HepG2 (cell line): Measurements from ENCODE around the gene SLC5A10. TPM values are rescaled to one million over a fixed set of nuclear protein-coding genes. Genes with fewer than 3 reads are reported as not detected.
A peak's percentile ranks its signal among the peaks of the same experiment; 100 is the strongest.

ENCODE experiments used
- ASH2L ChIP-seq: fragments of 300-600, 200-600 bp; sonication (generic); IDR thresholded peaks from 2 replicates; pipeline ENCODE4 v1.7.0; 2017; ENCODE audit warnings: low read depth, mild to moderate bottlenecking, moderate library complexity, mixed read lengths, low read length; ENCODE audit not compliant: insufficient read length
- ATAD3A ChIP-seq: sonication (generic); formaldehyde crosslinking; IDR thresholded peaks from 2 replicates; pipeline ENCODE4 v1.4.0; 2020; ENCODE audit warnings: missing genetic modification reagents
- ATF6 ChIP-seq: sonication (generic); formaldehyde crosslinking; conservative IDR thresholded peaks from 2 replicates; pipeline ENCODE4 v1.4.0; 2020; ENCODE audit warnings: missing genetic modification reagents
- MAFF ChIP-seq: IDR thresholded peaks from 2 replicates; pipeline ENCODE4 v1.6.1; 2011; ENCODE audit warnings: low read depth, low read length, improper control_type of control experiment
- MED1 ChIP-seq: sonication (generic); formaldehyde crosslinking; IDR thresholded peaks from 2 replicates; pipeline ENCODE4 v1.4.0; 2020; ENCODE audit warnings: missing genetic modification reagents
- MLLT10 ChIP-seq: sonication (generic); formaldehyde crosslinking; IDR thresholded peaks from 2 replicates; pipeline ENCODE4 v1.4.0; 2020; ENCODE audit warnings: missing genetic modification reagents
- PLRG1 ChIP-seq: fragments of 450-650 bp; conservative IDR thresholded peaks from 2 replicates; pipeline ENCODE4 v1.6.1; 2016
- POGZ ChIP-seq: sonication (generic); formaldehyde crosslinking; IDR thresholded peaks from 2 replicates; pipeline ENCODE4 v1.4.0; 2020; ENCODE audit warnings: mild to moderate bottlenecking, missing genetic modification reagents
- SIX1 ChIP-seq: sonication (generic); formaldehyde crosslinking; IDR thresholded peaks from 2 replicates; pipeline ENCODE4 v1.4.0; 2020; ENCODE audit warnings: missing genetic modification reagents, borderline replicate concordance
- SMAD9 ChIP-seq: sonication (generic); formaldehyde crosslinking; IDR thresholded peaks from 2 replicates; pipeline ENCODE4 v1.5.1; 2020; ENCODE audit warnings: mild to moderate bottlenecking, missing genetic modification reagents
- STAT5B ChIP-seq: sonication (generic); formaldehyde crosslinking; IDR thresholded peaks from 2 replicates; pipeline ENCODE4 v1.4.0; 2020; ENCODE audit warnings: missing genetic modification reagents
- USF2 ChIP-seq, 2 experiments: sonication (generic) in 1 of 2; formaldehyde crosslinking in 1 of 2; IDR thresholded peaks; 2 replicates each; pipeline versions ENCODE4 v1.5.1 to v1.6.1; 2011 to 2020; ENCODE audit warnings: borderline replicate concordance in 1 of 2, low read depth in 1 of 2, low read length in 1 of 2, mild to moderate bottlenecking in 1 of 2, missing genetic modification reagents in 1 of 2, moderate library complexity in 1 of 2
- ZBTB1 ChIP-seq: sonication (generic); formaldehyde crosslinking; IDR thresholded peaks from 2 replicates; pipeline ENCODE4 v1.4.0; 2020; ENCODE audit warnings: missing genetic modification reagents, borderline replicate concordance
- ZC3H13 ChIP-seq: sonication (generic); formaldehyde crosslinking; IDR thresholded peaks from 2 replicates; pipeline ENCODE4 v1.8.1; 2023; ENCODE audit warnings: mild to moderate bottlenecking, missing genetic modification reagents, moderate library complexity
- ZFYVE20 ChIP-seq: sonication (generic); formaldehyde crosslinking; IDR thresholded peaks from 2 replicates; pipeline ENCODE4 v1.8.0; 2023; ENCODE audit warnings: low read depth, mild to moderate bottlenecking, moderate library complexity, missing genetic modification reagents, borderline replicate concordance
- ZMYM3 ChIP-seq: sonication (generic); formaldehyde crosslinking; IDR thresholded peaks from 2 replicates; pipeline ENCODE4 v1.5.1; 2020; ENCODE audit warnings: mild to moderate bottlenecking, missing genetic modification reagents
- ZNF24 ChIP-seq: fragments of 450-650 bp; IDR thresholded peaks from 2 replicates; pipeline ENCODE4 v1.6.1; 2017; ENCODE audit warnings: antibody characterized with exemption, mild to moderate bottlenecking
- ZNF558 ChIP-seq: sonication (generic); formaldehyde crosslinking; IDR thresholded peaks from 2 replicates; pipeline ENCODE4 v1.9.0; 2022; ENCODE audit warnings: mild to moderate bottlenecking, missing genetic modification reagents, borderline replicate concordance
- ZNF644 ChIP-seq: IDR thresholded peaks from 2 replicates; pipeline ENCODE4 v1.6.1; 2016; ENCODE audit warnings: low read depth
- ZNF652 ChIP-seq: IDR thresholded peaks from 2 replicates; pipeline ENCODE4 v1.6.1; 2016; ENCODE audit warnings: low read depth, borderline replicate concordance
- polyA plus RNA-seq, 8 experiments: library from polyadenylated mRNA; depleted of rRNA in 3 of 8; stranded (reverse) in 7 of 8; unstranded in 1 of 8; fragments of >200 nt; fragmentation: Illumina TruSeq in 4 of 8; extraction: Trizol in 4 of 8; gene quantifications; 2 replicates each; pipeline versions ENCODE4 v1.2.1 to v1.2.3, GENCODE V29; 2011 to 2016; ENCODE audit warnings: low read depth in 4 of 8, missing spikeins in 1 of 8, mixed read lengths in 1 of 8; ENCODE audit not compliant: insufficient read depth in 1 of 8
- total RNA-seq, 5 experiments: library from RNA; depleted of rRNA; stranded (reverse); fragments of >200 nt; fragmentation: Illumina TruSeq; extraction: Trizol; gene quantifications; 2 replicates each; pipeline ENCODE4 v1.2.3, GENCODE V29; 2016; ENCODE audit warnings: low read depth in 1 of 5
- TF ChIP-seq, protein P1 (sequence below): IDR thresholded peaks from 2 replicates; pipeline ENCODE4 v1.6.1; 2016; ENCODE audit warnings: low read depth
- TF ChIP-seq, protein P2 (sequence below): sonication (generic); formaldehyde crosslinking; IDR thresholded peaks from 2 replicates; pipeline ENCODE4 v1.5.0; 2020; ENCODE audit warnings: missing genetic modification reagents, mild to moderate bottlenecking, borderline replicate concordance

The SLC5A10 gene
- total and polyA plus RNA-seq, 2 of the 13 experiments (the other 11 are each of a cell fraction or from before 2014, with no cell fraction given) = 0.05 TPM; not detected in 1

- TF ChIP-seq USF2 (IDR thresholded peaks at IDR 0.05; ENCODE audit: low read depth, low read length) (no peak), USF2 (CRISPR knock-in tag; IDR thresholded peaks at IDR 0.05; ENCODE audit: borderline replicate concordance) (no peak), SMAD9 (CRISPR knock-in tag) (no peak), ATF6 (CRISPR knock-in tag) (no peak; the same call in 1 of the 2 replicates), MED1 (peak; percentile 90), PLRG1 (no peak), ASH2L (no peak), STAT5B (CRISPR knock-in tag) (no peak), POGZ (CRISPR knock-in tag) (no peak), MAFF (no peak), ZBTB1 (CRISPR knock-in tag) (no peak), ATAD3A (CRISPR knock-in tag) (no peak), ZNF558 (no peak), ZFYVE20 (CRISPR knock-in tag) (no peak), ZMYM3 (CRISPR knock-in tag) (peak; percentile 89), ZNF24 (no peak), SIX1 (peak; percentile 64; the same call in 1 of the 2 replicates), MLLT10 (no peak), ZNF652 (CRISPR knock-in tag) (no peak), ZC3H13 (CRISPR knock-in tag) (no peak), ZNF644 (CRISPR knock-in tag) (no peak)
- TF ChIP-seq, protein P1, sequence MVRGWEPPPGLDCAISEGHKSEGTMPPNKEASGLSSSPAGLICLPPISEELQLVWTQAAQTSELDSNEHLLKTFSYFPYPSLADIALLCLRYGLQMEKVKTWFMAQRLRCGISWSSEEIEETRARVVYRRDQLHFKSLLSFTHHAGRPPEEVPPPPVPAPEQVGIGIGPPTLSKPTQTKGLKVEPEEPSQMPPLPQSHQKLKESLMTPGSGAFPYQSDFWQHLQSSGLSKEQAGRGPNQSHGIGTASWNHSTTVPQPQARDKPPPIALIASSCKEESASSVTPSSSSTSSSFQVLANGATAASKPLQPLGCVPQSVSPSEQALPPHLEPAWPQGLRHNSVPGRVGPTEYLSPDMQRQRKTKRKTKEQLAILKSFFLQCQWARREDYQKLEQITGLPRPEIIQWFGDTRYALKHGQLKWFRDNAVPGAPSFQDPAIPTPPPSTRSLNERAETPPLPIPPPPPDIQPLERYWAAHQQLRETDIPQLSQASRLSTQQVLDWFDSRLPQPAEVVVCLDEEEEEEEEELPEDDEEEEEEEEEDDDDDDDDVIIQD (CRISPR knock-in tag) = no peak
- TF ChIP-seq, protein P2, sequence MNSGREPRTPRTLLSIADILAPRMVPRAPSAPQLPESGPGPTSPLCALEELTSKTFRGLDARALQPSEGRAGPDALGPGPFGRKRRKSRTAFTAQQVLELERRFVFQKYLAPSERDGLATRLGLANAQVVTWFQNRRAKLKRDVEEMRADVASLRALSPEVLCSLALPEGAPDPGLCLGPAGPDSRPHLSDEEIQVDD (CRISPR knock-in tag) = no peak
Measured at GRCh38 chr17:19005789-19006430, 53.9 kb downstream of the SLC5A10 start (continued).
